GM19193 (cell line): ENCODE data around the gene RNF39.

Source experiments
- POLR2A ChIP-seq: IDR thresholded peaks from 4 replicates; pipeline ENCODE4 v1.6.1; 2011; ENCODE audit not compliant: insufficient read depth, insufficient read length; ENCODE audit errors: extremely low read depth

RNF39 gene

GRCh38 chr6:30075094-30075789 is at the start of gene RNF39:
Gene RNF39 (minus strand): TSS chr6:30075769. CDS start chr6:30075585, 184 bp downstream.
- no peak for TF ChIP-seq POLR2A

- TF ChIP-seq POLR2A: no peak
Observed at GRCh38 chr6:30122515-30122914, 46.9 kb upstream of the RNF39 start.

GRCh38 chr6:30121446-30122366 is 46.1 kb upstream of the RNF39 start:
- no peak for TF ChIP-seq POLR2A

- no peak for TF ChIP-seq POLR2A
Observed at GRCh38 chr6:30116724-30117123, 41.2 kb upstream of the RNF39 start.

- TF ChIP-seq POLR2A: no peak
Observed at GRCh38 chr6:30113841-30114240, 38.3 kb upstream of the RNF39 start.

- no peak for TF ChIP-seq POLR2A
Observed at GRCh38 chr6:30113003-30113759, 37.6 kb upstream of the RNF39 start, which contains the start of gene TRIM31. Gene TRIM31 (minus strand): TSS chr6:30113090. CDS start chr6:30112805, 285 bp downstream.

GRCh38 chr6:30112402-30112994 is 36.9 kb upstream of the RNF39 start:
- TF ChIP-seq POLR2A: no peak

- TF ChIP-seq POLR2A: no peak
Observed at GRCh38 chr6:30111266-30111856, 35.8 kb upstream of the RNF39 start.

GRCh38 chr6:30104661-30105060 is 29.1 kb upstream of the RNF39 start:
- TF ChIP-seq POLR2A: no peak

- no peak for TF ChIP-seq POLR2A
Observed at GRCh38 chr6:30103872-30104179, 28.3 kb upstream of the RNF39 start.

- TF ChIP-seq POLR2A: no peak
Observed at GRCh38 chr6:30102970-30103871, 27.7 kb upstream of the RNF39 start.

GRCh38 chr6:30102414-30102969 is 26.9 kb upstream of the RNF39 start:
- no peak for TF ChIP-seq POLR2A
